HG03135 (cell line): Measurements from ENCODE around the gene UCN.
"Not testable (repeated sequence)": the region's sequence is repeated elsewhere in the genome, so short reads cannot be mapped to it uniquely, and the experiment has no call there.

Experiments
- ATAC-seq: cut with Tn5 transposase; IDR thresholded peaks from one replicate; pipeline ENCODE4 v1.9.1; 2021; ENCODE audit warnings: mild to moderate bottlenecking, moderate library complexity; ENCODE audit not compliant: unreplicated experiment

UCN gene

DNA sequence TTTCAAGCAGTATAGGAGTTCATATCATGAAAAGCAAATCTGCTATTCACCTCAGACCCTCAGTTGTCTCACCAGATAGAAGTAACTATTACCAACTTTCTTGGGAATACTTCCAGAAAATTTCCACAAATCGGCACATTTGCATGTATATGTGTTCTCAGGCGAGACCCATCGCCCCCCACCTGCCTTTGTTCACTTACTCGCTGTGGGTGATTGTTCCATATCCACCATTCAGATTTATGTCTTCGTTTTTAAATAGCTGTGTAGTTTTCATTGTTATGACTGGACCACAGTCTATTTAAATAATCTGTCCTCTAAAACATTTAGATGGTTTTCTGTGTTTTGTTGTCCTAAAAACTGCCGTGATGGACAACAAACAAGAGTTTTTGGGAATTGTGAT is 22.8 kb downstream of the UCN start:
- no peak for ATAC-seq

DNA sequence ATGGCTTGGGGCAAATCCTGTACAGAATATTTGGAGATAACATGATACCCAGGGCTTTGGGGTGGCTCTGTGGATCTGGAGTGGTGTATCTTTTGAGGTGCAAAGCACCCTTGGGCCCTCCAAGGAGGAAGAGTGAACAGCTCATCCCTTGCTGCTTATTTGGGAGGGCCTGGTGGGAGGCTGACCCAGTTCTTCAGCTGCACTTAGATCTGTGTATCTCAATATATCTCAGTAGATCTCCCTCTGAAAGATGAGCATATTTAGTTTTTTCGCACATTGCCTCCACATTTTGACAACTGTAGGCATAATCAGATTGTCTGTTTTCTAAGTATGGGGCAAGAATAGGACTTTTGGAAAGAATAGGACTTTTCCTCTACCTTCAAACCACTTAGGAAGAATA is 23.2 kb downstream of the UCN start:
- no peak for ATAC-seq

DNA sequence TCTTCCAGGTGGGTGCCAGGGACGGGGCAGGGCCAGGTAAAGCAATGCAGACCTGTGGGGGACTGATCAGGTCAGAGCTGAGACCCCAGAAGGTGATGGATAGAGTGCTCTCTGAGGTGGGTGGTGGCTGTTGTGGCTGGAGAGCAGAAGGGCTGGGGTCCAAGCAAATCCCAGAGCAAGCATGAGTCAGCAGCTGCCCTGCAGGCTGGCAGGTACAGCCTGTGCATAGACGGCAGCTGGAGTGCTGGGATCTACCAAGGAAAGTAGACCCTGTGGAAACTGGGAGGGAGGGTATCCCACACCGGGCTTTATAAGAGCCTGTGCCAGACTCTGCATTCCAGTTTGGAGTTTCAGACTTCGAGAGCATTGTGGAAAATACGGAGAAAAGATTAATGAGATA is 25.4 kb downstream of the UCN start:
- no peak for ATAC-seq

DNA sequence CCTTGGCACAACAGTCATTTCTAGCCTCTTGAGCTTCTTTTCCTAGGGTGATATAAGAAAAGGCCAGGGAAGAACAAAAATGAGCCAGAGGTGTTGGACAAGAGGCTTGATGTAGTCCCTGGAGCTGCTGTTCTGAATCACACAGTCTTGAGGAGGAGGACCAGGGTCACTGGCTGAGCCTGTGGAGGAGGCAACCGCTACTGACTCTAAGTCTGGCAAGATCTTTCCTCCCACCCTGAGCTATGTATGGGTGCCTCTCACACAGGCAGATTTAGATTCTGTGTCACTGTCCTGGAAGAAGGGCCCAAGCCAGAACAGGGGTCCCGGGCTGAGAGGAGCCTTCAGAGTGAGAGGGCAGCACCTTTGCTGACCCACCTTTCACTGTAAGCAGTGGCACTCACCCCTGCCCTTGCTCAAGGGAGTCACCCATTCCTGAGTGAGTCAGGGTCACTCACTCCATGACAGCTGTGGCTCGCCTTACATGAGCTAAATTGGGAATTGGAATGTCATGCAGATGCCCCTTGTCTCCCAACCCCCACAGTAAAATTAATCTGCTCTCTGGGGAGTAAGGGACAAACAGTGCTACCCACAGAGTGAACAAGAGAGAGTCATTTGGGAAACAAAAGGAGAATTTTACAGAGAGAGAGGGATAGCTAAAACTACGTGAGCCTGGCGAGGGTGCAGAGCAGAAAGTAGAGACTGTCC is 26.2 kb downstream of the UCN start, which contains the start of gene TRIM54:
Gene TRIM54 (plus strand): TSS at position 575 of the 705 bp plus-strand sequence. CDS start 303 bp downstream, outside the sequence.
- ATAC-seq: no peak

DNA sequence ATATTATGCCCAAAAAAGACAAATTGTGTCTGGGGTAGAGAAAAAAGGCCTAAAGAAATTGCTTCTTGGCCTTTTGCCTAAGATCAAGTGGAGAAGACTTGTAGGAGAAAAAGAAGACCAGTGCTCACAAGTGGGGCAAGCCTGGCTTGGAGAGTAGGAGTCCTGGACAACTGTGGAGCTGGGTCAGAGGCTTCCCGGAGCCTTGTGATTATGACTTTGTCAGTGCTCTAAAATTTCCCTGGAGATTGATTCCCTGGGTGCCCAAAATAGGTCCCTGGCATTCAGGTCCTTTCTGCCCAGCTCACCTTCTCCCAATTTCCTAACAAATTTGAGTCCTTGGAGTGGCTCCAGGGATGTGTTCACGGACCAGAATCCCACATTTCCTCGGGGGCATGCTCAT is 26.8 kb downstream of the UCN start:
- ATAC-seq: no peak

DNA sequence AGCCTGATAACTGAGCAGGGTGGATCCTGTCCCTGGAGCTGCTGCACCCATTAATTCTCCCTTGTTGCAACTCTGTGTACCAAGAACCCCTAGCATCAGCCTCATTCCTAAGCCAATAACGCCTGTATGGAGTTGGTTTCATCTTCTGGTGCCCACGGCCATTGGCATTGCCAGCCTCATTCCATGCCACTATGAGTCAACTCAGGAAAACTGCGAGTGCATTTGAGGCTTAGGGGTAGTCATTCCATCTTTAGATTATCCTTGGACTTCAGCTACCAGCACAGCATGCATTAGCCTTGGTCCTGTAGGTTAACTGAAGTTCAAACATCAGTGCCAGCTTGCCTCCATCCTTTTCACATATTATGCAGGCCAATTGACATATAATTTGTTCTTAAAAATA is 27.4 kb downstream of the UCN start:
- ATAC-seq: no peak

DNA sequence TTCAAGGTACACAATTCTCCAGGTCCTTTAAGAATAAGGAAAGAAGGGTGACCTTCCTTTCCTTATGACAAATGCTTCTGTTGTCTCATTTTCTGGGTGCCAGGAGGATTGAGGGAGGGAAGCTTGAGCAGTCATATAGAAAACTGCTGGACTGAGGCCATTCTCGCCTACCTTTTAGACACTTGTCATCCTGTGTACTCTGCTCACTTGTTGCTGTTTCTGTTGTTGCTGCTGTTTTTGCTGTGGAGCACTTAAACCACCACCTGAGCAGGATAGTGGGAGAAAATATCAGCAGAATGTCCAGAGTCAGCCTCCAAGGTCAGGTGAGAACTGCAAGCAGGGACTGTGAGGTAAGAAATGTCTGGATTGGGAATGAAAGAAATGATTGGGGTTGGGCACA is 30.2 kb downstream of the UCN start:
- no peak for ATAC-seq

DNA sequence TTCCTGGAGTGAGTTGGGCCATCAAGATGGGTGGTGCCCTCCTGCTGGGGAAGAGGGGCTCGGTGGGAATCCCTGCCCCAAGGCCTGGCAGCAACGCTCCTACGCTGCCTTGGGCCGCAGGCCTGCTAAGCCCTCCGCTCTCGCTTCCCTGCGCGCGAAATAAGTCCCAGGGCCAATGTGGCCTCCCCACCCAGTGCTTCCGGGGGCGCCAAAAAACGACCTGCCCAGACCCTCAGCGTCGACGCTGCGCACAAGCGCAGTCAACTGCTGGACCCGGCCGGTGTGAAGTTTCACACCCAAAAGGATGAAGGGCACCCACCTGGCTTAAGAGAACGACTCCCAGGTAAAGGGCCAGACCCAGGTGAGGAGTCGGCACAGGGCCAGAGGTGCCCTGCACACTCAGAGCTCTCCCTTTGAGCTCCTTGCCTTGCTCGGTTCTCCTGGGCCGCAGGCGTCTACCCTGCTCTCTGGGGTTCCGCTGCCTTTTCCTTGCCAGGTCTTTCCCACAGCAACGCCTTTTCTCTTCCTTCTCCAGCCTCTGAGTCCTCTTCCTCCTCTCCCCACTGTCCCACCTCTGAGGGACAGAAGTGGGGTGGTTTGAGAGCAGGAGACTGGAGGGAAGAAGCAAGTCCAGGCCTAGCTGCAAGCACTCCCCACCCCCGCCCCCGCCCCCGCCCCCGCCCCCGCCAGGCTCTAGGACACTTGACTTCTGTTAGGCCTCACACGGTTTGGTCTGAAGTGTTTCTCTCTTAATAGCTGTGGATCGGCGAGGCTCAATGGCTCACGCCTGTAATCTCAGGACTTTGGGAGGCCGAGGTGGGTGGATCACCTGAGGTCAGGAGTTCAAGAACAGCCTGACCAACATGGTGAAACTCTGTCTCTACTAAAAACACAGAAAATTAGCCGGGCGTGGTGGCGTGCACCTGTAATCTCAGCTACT is 32.8 kb downstream of the UCN start, which contains the start of gene DNAJC5G:
Gene DNAJC5G (plus strand): TSS at position 223 of the 940 bp plus-strand sequence. CDS start 1,296 bp downstream, outside the sequence.
- ATAC-seq: no peak

DNA sequence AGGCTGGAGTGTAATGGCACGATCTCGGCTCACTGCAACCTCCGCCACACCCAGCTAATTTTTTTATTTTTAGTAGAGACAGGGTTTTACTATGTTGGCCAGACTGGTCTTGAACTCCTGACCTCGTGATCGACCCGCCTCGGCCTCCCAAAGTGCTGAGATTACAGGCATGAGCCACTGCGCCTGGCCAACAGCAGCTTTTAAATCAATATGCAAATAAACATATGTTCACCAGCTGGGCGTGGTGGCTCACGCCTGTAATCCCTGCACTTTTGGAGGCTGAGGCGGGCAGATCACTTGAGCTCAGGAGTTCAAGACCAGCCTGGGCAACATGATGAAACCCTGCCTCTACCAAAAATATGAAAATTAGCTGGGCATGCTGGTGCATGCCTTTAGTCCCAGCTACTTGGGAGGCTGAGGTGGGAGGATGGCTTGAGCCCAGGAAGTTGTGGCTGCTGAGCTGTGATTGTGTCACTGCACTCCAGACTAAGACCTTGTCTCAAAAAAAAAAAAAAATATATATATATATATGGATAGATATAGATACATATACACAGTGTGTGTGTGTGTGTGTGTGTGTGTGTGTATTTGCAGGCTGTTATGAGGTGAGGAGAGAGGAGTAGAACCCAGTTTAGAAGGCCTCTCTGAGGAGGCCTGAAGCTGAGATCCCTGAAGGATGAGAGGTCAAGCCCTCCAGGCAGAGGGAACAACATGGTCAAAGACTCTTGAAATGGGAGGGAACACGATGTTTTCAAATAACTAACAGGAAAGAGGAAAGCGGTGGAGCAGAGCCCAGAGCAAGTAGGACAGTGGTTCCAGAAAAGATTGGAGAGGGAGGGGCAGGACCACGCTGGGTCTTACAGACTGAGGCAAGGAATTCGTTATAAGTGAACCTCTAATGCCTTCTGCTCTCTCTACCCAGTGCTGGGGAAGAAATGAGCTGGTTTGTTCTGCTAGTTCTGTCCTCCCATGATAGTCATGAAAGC is 35.4 kb downstream of the UCN start:
- not testable (repeated sequence) for ATAC-seq

DNA sequence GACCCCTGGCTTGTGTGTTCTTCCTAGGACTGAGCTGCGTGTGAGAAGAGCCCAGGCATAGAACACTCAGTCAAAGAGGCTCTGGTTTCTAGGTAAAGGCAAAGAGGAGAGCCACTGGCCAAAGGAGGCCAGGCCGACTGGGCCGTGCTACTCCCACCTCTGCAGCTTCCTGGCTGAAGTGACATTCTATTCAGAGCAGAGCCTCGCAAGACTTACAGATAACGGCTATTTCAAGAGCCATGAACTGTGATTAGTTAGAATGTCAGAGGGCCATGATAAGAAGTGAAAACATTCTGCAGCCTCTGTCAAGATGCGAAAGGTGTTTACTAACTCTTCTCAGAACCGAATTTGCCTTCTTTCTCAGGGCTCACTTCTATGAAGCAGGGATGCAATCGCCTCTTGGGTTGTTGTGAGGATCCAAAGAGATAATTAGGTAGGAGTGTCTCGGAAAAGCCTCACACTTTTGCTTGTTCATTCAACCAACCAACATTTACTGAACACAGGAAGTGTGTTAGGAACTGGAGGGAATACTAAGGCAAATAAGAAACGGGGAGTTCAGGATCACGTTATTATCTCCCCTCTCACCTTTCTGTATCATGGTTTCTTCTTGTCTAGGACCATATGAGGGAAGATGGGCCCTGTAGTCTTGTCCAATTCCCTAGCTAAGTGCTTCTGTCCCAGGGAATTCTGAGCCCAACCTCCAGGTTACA is 36.5 kb downstream of the UCN start:
- no peak for ATAC-seq

DNA sequence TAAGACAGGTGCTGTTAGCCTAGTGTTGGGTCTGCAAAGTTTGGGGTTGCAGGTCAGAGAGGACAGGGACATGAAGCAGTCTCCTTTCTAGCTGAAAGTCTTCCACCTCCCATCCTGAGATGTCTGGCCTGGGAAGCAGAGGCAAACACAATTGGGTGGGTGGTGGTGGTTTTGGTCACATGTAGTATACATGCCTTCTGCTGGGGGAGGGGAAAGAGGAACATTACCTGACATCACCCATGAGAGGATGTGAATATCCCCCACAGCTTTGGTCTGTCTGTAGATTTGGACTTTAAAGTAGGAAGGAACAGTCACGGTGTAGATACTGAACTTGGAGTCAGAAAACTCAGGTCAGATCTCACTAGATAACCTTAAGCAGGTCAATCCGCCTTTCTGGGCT is 37.6 kb downstream of the UCN start:
- no peak for ATAC-seq

DNA sequence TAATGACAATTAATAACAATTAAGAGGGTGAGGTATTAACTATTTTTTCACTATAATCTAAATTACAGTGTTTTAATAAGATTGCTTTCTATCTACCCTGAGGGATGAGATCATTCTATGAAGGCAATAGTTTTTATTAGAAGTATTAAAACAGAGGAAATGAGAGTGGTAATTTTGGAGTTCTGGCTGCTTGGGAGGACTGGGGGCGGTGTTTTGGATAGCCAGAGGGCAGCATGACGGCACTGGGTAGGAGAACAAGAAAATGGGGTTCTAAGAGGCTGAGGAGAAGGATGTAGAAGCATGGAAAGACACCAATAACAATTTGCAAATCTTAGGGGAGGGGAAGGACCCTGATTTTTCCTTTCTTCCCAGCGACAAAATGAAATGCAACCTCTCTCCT is 38.1 kb downstream of the UCN start:
- no peak for ATAC-seq

DNA sequence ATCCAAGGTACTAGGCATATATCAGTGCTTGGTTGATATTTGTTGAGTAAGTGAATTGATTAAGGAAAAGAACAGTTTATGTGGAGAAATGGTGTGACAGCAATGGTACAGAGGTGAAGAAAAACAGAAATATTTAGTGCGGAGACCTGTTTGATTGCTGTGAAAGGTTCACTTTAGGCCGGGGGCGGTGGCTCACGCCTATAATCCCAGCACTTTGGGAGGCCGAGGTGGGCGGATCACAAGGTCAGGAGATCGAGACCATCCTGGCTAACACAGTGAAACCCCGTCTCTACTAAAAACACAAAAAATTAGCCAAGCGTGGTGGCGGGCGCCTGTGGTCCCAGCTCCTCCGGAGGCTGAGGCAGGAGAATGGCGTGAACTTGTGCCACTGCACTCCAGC is 39.9 kb downstream of the UCN start:
- ATAC-seq: not testable (repeated sequence)

DNA sequence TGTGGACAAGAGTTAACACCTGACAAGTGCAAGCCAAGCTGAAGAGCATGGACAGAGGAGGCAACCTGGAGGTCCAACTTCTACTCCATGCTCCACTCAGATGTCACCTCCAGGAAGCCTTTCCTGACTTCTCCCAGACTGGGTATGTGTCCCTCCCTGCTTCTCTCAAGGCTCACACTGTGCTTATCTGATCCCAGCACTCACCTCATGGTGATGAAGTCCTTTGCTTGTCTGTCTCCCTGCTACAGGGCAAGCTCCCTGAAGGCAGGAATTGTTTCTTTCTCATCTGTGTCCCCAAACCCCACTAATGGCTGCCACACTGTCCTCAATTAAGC is 42.7 kb downstream of the UCN start:
- ATAC-seq: no peak

DNA sequence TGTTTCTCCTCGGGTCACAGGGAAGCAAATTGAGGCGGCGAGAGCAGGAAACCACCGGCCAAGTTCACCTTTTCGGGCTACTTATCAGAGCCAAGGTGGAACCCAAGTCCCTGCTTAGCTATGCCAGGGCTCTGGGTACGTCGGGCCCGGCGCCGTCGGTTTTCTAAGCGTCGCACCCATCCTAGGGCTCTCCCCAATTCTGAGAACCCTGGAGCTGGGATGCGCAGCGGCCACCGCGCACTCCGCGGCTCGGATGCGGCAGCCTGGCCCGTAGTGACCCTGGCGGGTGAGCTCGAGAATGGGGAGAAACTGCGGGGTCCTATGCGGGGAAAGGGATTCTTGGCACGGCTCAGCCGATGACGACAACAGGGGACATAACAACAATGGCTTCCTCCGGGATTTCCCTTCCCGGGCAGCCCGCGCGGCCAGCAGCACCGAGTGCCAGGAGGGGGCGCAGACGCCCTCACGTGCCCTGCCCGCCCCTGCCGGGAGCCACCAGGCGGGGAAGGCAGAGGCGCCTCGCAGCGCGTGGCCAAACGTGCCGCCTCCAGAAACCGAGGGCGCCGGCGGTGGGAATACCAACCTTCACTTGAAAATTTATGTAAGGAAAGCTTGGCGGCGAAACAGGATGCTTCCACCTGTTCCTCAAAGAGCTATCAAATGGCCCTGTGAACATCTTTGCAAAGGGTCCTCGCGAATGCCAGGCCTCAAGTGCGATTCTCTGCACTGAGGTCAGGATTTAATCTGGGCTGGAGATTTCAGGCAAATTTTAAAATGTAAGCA is 43.3 kb downstream of the UCN start:
- ATAC-seq: no peak

DNA sequence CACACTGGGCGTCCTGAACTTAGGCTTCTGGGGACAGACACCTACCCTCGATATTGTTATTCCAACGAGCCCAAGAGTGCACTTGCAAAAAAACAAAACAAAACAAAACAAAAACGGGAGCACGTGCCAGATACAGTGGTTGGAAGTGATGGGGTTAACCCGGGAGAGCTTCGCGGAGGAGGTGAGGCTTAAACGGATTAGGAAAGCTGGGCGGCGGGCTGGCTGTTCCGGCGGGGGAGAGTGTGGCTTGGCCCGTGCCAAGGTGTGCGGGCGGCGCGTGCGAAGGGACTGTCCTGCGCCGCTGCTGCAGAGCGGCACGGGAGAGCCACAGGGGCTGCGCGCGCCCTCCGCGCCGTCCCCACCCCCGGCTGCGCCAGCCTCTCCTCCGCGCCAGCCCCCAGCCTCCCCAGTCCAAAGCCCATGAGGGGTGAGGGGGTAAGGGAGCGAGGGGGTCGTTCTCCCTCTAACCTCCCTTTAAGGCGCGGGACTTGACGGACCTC is 43.9 kb downstream of the UCN start:
- no peak for ATAC-seq

DNA sequence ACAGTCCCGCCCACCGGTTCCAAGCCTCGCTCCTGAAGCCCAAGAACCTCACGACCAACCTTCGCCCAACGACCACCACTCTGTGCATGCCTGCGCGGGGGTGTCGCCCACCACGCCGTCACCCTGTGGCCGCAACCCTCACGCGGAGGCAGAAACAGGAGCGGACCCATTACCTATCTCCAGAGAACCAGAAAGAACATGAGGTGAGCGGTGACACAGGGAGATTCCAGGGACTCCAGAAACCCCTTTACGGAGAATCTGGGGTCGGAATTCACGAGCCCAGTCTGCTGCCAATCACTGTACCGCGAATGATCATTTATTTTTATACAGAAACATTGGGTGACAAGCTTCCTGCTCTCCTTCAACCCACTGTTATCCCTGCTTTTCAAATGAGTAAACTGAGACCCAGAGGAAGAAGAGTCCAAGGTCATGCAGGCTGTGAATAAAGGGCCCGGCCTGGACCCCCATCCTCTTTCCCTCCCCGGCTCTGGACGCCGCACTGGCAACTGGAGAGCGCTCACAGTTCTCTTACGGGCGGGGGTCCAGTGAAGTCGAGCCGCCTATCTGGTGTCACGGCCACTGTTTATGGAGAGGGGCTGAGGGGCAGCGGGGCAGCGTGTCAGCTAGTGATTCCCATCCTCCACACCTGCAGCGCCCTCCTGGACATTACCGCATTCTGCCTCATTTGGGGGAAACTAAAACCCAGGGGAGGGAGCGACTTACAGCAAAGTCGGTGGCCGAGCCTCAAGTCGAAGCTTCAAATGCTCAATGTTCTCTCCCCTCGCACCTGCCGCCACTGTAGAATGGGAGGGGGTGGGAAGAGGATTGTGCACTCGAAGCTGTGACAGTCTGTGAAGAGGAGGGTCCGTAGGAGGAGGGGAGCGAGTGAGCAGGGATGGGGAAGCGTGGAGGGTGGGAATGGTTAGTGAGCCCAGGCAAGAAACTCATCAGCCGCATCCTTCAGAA is 44.7 kb downstream of the UCN start:
- no peak for ATAC-seq
